NOMO-1 treated with dmso at 0.1 percent for 144 hours (cell line): ENCODE data around the gene STX1A.

Source experiments
- DNase-seq: peaks from one replicate; lab custom pipeline; 2025; ENCODE audit not compliant: unreplicated experiment; lab: John Stamatoyannopoulos, UW

STX1A gene

GRCh38 chr7:73708961-73709549 is 10.4 kb downstream of the STX1A start:
- DNase-seq: no peak

- no peak for DNase-seq
Observed at GRCh38 chr7:73707045-73707631, 12.3 kb downstream of the STX1A start.

- DNase-seq: no peak
Observed at GRCh38 chr7:73706126-73707044, 13.1 kb downstream of the STX1A start.

- no peak for DNase-seq
Observed at GRCh38 chr7:73705551-73705920, 13.9 kb downstream of the STX1A start.

GRCh38 chr7:73704640-73705550 is 14.6 kb downstream of the STX1A start:
- DNase-seq: no peak

- DNase-seq: no peak
Observed at GRCh38 chr7:73703757-73704639, 15.5 kb downstream of the STX1A start.

GRCh38 chr7:73703225-73703624 is 16.2 kb downstream of the STX1A start:
- no peak for DNase-seq

- no peak for DNase-seq
Observed at GRCh38 chr7:73702665-73703064, 16.8 kb downstream of the STX1A start.

GRCh38 chr7:73702226-73702625 is 17.2 kb downstream of the STX1A start:
- no peak for DNase-seq

- DNase-seq: no peak
Observed at GRCh38 chr7:73701357-73701995, 18.0 kb downstream of the STX1A start.

- no peak for DNase-seq
Observed at GRCh38 chr7:73700581-73701134, 18.8 kb downstream of the STX1A start.

GRCh38 chr7:73700069-73700423 is 19.4 kb downstream of the STX1A start:
- no peak for DNase-seq

- DNase-seq: no peak
Observed at GRCh38 chr7:73699370-73700068, 19.9 kb downstream of the STX1A start.

- DNase-seq: no peak
Observed at GRCh38 chr7:73698410-73698809, 21.1 kb downstream of the STX1A start.

GRCh38 chr7:73696372-73696771 is 23.1 kb downstream of the STX1A start:
- no peak for DNase-seq

GRCh38 chr7:73690646-73691045 is 28.8 kb downstream of the STX1A start:
- no peak for DNase-seq

GRCh38 chr7:73688288-73688687 is 31.2 kb downstream of the STX1A start:
- DNase-seq: no peak

GRCh38 chr7:73685311-73685710 is 34.2 kb downstream of the STX1A start:
- no peak for DNase-seq
